HepG2 (cell line): ENCODE results near the gene ZC3H18. TPM values are rescaled to one million over a fixed set of nuclear protein-coding genes. Genes with fewer than 3 reads are reported as not detected.

Experiments
- AFF4 ChIP-seq: sonication (generic); formaldehyde crosslinking; IDR thresholded peaks from 2 replicates; pipeline ENCODE4 v1.4.0; 2020; ENCODE audit warnings: missing genetic modification reagents
- LCORL ChIP-seq, 2 experiments: fragments of 450-650 bp in 1 of 2; sonication (generic) in 1 of 2; formaldehyde crosslinking in 1 of 2; IDR thresholded peaks; 2 replicates each; pipeline versions ENCODE4 v1.5.0 to v1.6.1; 2017 to 2020; ENCODE audit warnings: antibody characterized with exemption in 1 of 2, missing genetic modification reagents in 1 of 2
- MLX ChIP-seq: IDR thresholded peaks from 2 replicates; pipeline ENCODE4 v1.6.1; 2016
- RBM39 ChIP-seq: fragments of 200-400 bp; formaldehyde crosslinking; IDR thresholded peaks from one replicate; pipeline ENCODE4 v1.6.1; 2018; ENCODE audit warnings: antibody characterized with exemption, mild to moderate bottlenecking, low read depth, low read length; ENCODE audit not compliant: poor library complexity, severe bottlenecking
- SMARCE1 ChIP-seq: fragments of 450-650 bp; IDR thresholded peaks from 2 replicates; pipeline ENCODE4 v1.6.1; 2017; ENCODE audit warnings: borderline replicate concordance
- SNRNP70 ChIP-seq: fragments of 200-400 bp; formaldehyde crosslinking; IDR thresholded peaks from 2 replicates; pipeline ENCODE4 v1.6.1; 2017; ENCODE audit warnings: mild to moderate bottlenecking, low read depth, low read length, moderate library complexity
- SOX6 ChIP-seq, 2 experiments: fragments of 450-650 bp in 1 of 2; sonication (generic) in 1 of 2; formaldehyde crosslinking in 1 of 2; IDR thresholded peaks; 2 replicates each; pipeline versions ENCODE4 v1.4.0 to v1.6.1; 2017 to 2020; ENCODE audit warnings: antibody characterized with exemption in 1 of 2, mild to moderate bottlenecking in 1 of 2, missing genetic modification reagents in 1 of 2
- XRCC5 ChIP-seq: fragments of 200-400 bp; formaldehyde crosslinking; optimal IDR thresholded peaks from 2 replicates; pipeline ENCODE3; 2017; ENCODE audit warnings: mild to moderate bottlenecking, low read length
- ZFP91 ChIP-seq: sonication (generic); formaldehyde crosslinking; IDR thresholded peaks from 2 replicates; pipeline ENCODE4 v1.9.0; 2022; ENCODE audit warnings: missing genetic modification reagents, mild to moderate bottlenecking, borderline replicate concordance
- ZNF34 ChIP-seq: sonication (generic); formaldehyde crosslinking; IDR thresholded peaks from 2 replicates; pipeline ENCODE4 v1.4.0; 2020; ENCODE audit warnings: mild to moderate bottlenecking, missing genetic modification reagents, borderline replicate concordance
- ZNF503 ChIP-seq: sonication (generic); formaldehyde crosslinking; IDR thresholded peaks from 2 replicates; pipeline ENCODE4 v1.4.0; 2020; ENCODE audit warnings: missing genetic modification reagents
- ZNF556 ChIP-seq: sonication (generic); formaldehyde crosslinking; IDR thresholded peaks from 2 replicates; pipeline ENCODE4 v1.4.0; 2020; ENCODE audit warnings: mild to moderate bottlenecking, missing genetic modification reagents, borderline replicate concordance
- ZNF782 ChIP-seq: sonication (generic); formaldehyde crosslinking; IDR thresholded peaks from 2 replicates; pipeline ENCODE4 v1.4.0; 2020; ENCODE audit warnings: missing genetic modification reagents, mild to moderate bottlenecking, borderline replicate concordance
- ZSCAN5A ChIP-seq: sonication (generic); formaldehyde crosslinking; IDR thresholded peaks from 2 replicates; pipeline ENCODE4 v1.8.0; 2022; ENCODE audit warnings: mild to moderate bottlenecking, missing genetic modification reagents, borderline replicate concordance
- ZUFSP ChIP-seq: sonication (generic); formaldehyde crosslinking; IDR thresholded peaks from 2 replicates; pipeline ENCODE4 v1.9.0; 2021; ENCODE audit warnings: missing genetic modification reagents, mild to moderate bottlenecking, borderline replicate concordance
- polyA plus RNA-seq, 8 experiments: library from polyadenylated mRNA; depleted of rRNA in 3 of 8; stranded (reverse) in 7 of 8; unstranded in 1 of 8; fragments of >200 nt; fragmentation: Illumina TruSeq in 4 of 8; extraction: Trizol in 4 of 8; gene quantifications; 2 replicates each; pipeline versions ENCODE4 v1.2.1 to v1.2.3, GENCODE V29; 2011 to 2016; ENCODE audit warnings: low read depth in 4 of 8, missing spikeins in 1 of 8, mixed read lengths in 1 of 8; ENCODE audit not compliant: insufficient read depth in 1 of 8
- total RNA-seq, 5 experiments: library from RNA; depleted of rRNA; stranded (reverse); fragments of >200 nt; fragmentation: Illumina TruSeq; extraction: Trizol; gene quantifications; 2 replicates each; pipeline ENCODE4 v1.2.3, GENCODE V29; 2016; ENCODE audit warnings: low read depth in 1 of 5

ZC3H18 gene
- total and polyA plus RNA-seq, 2 of the 13 experiments (the other 11 are each of a cell fraction or from before 2014, with no cell fraction given) = 11.2 to 27.4 TPM

- TF ChIP-seq ZUFSP (CRISPR knock-in tag) (no peak), XRCC5 (peak; percentile 62), SOX6 (IDR thresholded peaks at IDR 0.05) (no peak), SOX6 (CRISPR knock-in tag; IDR thresholded peaks at IDR 0.05) (peak; percentile 66), SMARCE1 (no peak), ZNF34 (CRISPR knock-in tag) (peak; percentile 91; the same call in 1 of the 2 replicates), SNRNP70 (no peak), ZSCAN5A (CRISPR knock-in tag) (peak; percentile 43; the same call in 1 of the 2 replicates), LCORL (IDR thresholded peaks at IDR 0.05) (no peak), LCORL (CRISPR knock-in tag; IDR thresholded peaks at IDR 0.05) (peak; percentile 53), ZNF556 (no peak), AFF4 (CRISPR knock-in tag) (0 out of 2 replicates have a peak, but pooled peaks have one; percentile 78), ZFP91 (CRISPR knock-in tag) (peak; percentile 92), RBM39 (peak; percentile 24), ZNF503 (CRISPR knock-in tag) (peak; percentile 47; the same call in 1 of the 2 replicates), MLX (CRISPR knock-in tag) (no peak), ZNF782 (CRISPR knock-in tag) (peak; percentile 78; the same call in 1 of the 2 replicates)
Measured at GRCh38 chr16:88662843-88663606, 92.8 kb downstream of the ZC3H18 start, which contains the start of gene MVD (continued).
